Hepatocyte (in vitro differentiated cells): ENCODE results near the gene OCA2.

Experiments
- EZH2 ChIP-seq: fragments of 200-600 bp; sonication (generic); IDR thresholded peaks from 2 replicates; pipeline ENCODE4 v1.6.1; 2016; ENCODE audit warnings: antibody characterized with exemption, mild to moderate bottlenecking, borderline replicate concordance
- TF ChIP-seq, protein P1 (sequence below): fragments of 200-600 bp; sonication (generic); IDR thresholded peaks from 2 replicates; pipeline ENCODE4 v1.5.1; 2016; ENCODE audit warnings: antibody characterized with exemption, mild to moderate bottlenecking; ENCODE audit not compliant: poor library complexity

DNA sequence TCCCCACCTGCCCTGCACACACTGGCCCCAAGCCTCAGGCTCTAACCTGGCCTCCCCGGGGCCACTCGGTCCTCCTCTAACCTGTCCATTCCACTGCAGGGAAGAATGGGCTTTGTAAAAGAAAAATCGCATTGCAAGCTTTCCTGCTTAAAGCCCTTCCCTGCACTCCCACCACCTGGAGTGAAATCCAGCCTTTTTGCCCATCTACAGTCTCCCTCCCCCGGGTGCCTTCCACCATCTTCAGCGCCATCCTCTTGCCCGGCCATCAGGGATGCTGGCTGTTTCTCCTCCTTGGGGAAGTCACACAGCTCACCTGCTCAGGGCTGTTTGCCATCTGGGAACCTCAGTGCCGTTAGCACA, 266.9 kb downstream of the OCA2 start:
- TF ChIP-seq, protein P1, sequence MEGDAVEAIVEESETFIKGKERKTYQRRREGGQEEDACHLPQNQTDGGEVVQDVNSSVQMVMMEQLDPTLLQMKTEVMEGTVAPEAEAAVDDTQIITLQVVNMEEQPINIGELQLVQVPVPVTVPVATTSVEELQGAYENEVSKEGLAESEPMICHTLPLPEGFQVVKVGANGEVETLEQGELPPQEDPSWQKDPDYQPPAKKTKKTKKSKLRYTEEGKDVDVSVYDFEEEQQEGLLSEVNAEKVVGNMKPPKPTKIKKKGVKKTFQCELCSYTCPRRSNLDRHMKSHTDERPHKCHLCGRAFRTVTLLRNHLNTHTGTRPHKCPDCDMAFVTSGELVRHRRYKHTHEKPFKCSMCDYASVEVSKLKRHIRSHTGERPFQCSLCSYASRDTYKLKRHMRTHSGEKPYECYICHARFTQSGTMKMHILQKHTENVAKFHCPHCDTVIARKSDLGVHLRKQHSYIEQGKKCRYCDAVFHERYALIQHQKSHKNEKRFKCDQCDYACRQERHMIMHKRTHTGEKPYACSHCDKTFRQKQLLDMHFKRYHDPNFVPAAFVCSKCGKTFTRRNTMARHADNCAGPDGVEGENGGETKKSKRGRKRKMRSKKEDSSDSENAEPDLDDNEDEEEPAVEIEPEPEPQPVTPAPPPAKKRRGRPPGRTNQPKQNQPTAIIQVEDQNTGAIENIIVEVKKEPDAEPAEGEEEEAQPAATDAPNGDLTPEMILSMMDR: no peak
- no peak for TF ChIP-seq EZH2
